RCC 7860 (cell line): ENCODE measurements around the gene USP40.
A peak's percentile ranks its signal among the peaks of the same experiment; 100 is the strongest.
"Not testable (repeated sequence)": the region's sequence is repeated elsewhere in the genome, so short reads cannot be mapped to it uniquely, and the experiment has no call there.

Source experiments
- DNase-seq: peaks from one replicate; pipeline ENCODE4 v3.0.0-alpha.2; 2015; ENCODE audit warnings: low spot score
- FAIRE-seq: peaks from 2 replicates; lab custom pipeline; 2012; peaks lifted over from hg19 to GRCh38; lab: Jason Lieb, UNC

USP40 gene

GRCh38 chr2:233566141-233566956 is at the start of gene USP40:
TSS of gene USP40 (minus strand) at chr2:233566782. CDS start at chr2:233565554, 1,228 bp downstream.
- peak; percentile 84 for DNase-seq
- FAIRE-seq, result no peak

GRCh38 chr2:233611284-233611683 is 44.7 kb upstream of the USP40 start:
- DNase-seq (no peak), FAIRE-seq (no peak)

GRCh38 chr2:233605680-233606079 is 39.1 kb upstream of the USP40 start:
- FAIRE-seq, result no peak
- no peak for DNase-seq

- no peak for FAIRE-seq
Measured at GRCh38 chr2:233604826-233605225, 38.2 kb upstream of the USP40 start.

GRCh38 chr2:233603520-233603919 is 36.9 kb upstream of the USP40 start:
- no peak for DNase-seq
- FAIRE-seq, result no peak

More at GRCh38 chr2:233604826-233605225, 38.2 kb upstream of the USP40 start:
- no peak for DNase-seq

GRCh38 chr2:233602076-233602475 is 35.5 kb upstream of the USP40 start:
- FAIRE-seq, result no peak

GRCh38 chr2:233600386-233600785 is 33.8 kb upstream of the USP40 start:
- FAIRE-seq (peak; percentile 83), DNase-seq (peak; percentile 63)

More at GRCh38 chr2:233602076-233602475, 35.5 kb upstream of the USP40 start:
- DNase-seq, result no peak

GRCh38 chr2:233598952-233599351 is 32.4 kb upstream of the USP40 start:
- DNase-seq (no peak), FAIRE-seq (no peak)

GRCh38 chr2:233597522-233597921 is 30.9 kb upstream of the USP40 start:
- no peak for DNase-seq
- no peak for FAIRE-seq

- FAIRE-seq (peak; percentile 94), DNase-seq (peak; percentile 79)
Measured at GRCh38 chr2:233593201-233593600, 26.6 kb upstream of the USP40 start.

- FAIRE-seq, DNase-seq: not testable (repeated sequence)
Measured at GRCh38 chr2:233592706-233593105, 26.1 kb upstream of the USP40 start.

- FAIRE-seq (peak; percentile 12), DNase-seq (no peak)
Measured at GRCh38 chr2:233588400-233588799, 21.8 kb upstream of the USP40 start.

GRCh38 chr2:233584210-233584609 is 17.6 kb upstream of the USP40 start:
- no peak for DNase-seq
- FAIRE-seq, result no peak

- FAIRE-seq, DNase-seq: not testable (repeated sequence)
Measured at GRCh38 chr2:233583217-233583965, 16.8 kb upstream of the USP40 start.

GRCh38 chr2:233577341-233577740 is 10.8 kb upstream of the USP40 start:
- not testable (repeated sequence) for DNase-seq, FAIRE-seq

- FAIRE-seq, result no peak
- no peak for DNase-seq
Measured at GRCh38 chr2:233572468-233572867, 5.9 kb upstream of the USP40 start.

GRCh38 chr2:233571462-233571861 is 4.9 kb upstream of the USP40 start:
- no peak for DNase-seq
- FAIRE-seq, result no peak

GRCh38 chr2:233571001-233571400 is 4.4 kb upstream of the USP40 start:
- DNase-seq (no peak), FAIRE-seq (no peak)

GRCh38 chr2:233565685-233566140 is 869 bp downstream of the USP40 start:
- peak; percentile 30 for FAIRE-seq
- DNase-seq, result no peak

- peak; percentile 26 for DNase-seq
- no peak for FAIRE-seq
Measured at GRCh38 chr2:233563663-233564430, 2.7 kb downstream of the USP40 start.
